Neural progenitor cell (in vitro differentiated cells): ENCODE measurements around the gene KMT2E. TPM values are rescaled to one million over a fixed set of nuclear protein-coding genes. Genes with fewer than 3 reads are reported as not detected.
"Not testable (repeated sequence)": the region's sequence is repeated elsewhere in the genome, so short reads cannot be mapped to it uniquely, and the experiment has no call there.

Source experiments
- DNase-seq: peaks from one replicate; pipeline ENCODE4 v3.0.0-alpha.2; 2016; ENCODE audit warnings: low spot score
- H2AFZ ChIP-seq: fragments of 200-600 bp; sonication (generic); replicated peaks from 2 replicates; pipeline ENCODE4 v1.6.1; 2016; ENCODE audit warnings: antibody characterized with exemption
- H3F3A ChIP-seq: fragments of 200-600 bp; sonication (generic); 2 replicates; pipeline ENCODE4 v1.6.1; 2016; ENCODE audit warnings: antibody characterized with exemption, low read depth
- H3K27ac ChIP-seq: fragments of 200-600 bp; sonication (generic); 2 replicates; pipeline ENCODE4 v1.5.1; 2016; ENCODE audit warnings: mild to moderate bottlenecking
- H3K27me3 ChIP-seq: fragments of 200-600 bp; sonication (generic); 2 replicates; pipeline ENCODE4 v1.6.1; 2016; ENCODE audit warnings: mild to moderate bottlenecking, moderate library complexity
- H3K36me3 ChIP-seq: fragments of 200-600 bp; sonication (generic); 2 replicates; pipeline ENCODE4 v1.5.1; 2016
- H3K4me1 ChIP-seq: fragments of 200-600 bp; sonication (generic); 2 replicates; pipeline ENCODE4 v1.6.1; 2016; ENCODE audit warnings: mixed run types
- H3K4me2 ChIP-seq: fragments of 200-600 bp; sonication (generic); 2 replicates; pipeline ENCODE4 v1.6.1; 2016
- H3K4me3 ChIP-seq: fragments of 200-600 bp; sonication (generic); 2 replicates; pipeline ENCODE4 v1.5.1; 2016
- H3K79me2 ChIP-seq: fragments of 200-600 bp; sonication (generic); 2 replicates; pipeline ENCODE4 v1.6.1; 2016; ENCODE audit warnings: low read depth
- H3K9ac ChIP-seq: fragments of 200-600 bp; sonication (generic); 2 replicates; pipeline ENCODE4 v1.6.1; 2016
- H3K9me3 ChIP-seq: fragments of 200-600 bp; sonication (generic); 2 replicates; pipeline ENCODE4 v1.5.1; 2016; ENCODE audit warnings: low read depth
- H4K20me1 ChIP-seq: fragments of 200-600 bp; sonication (generic); 2 replicates; pipeline ENCODE4 v1.6.1; 2016; ENCODE audit warnings: low read depth
- H3K27ac Mint-ChIP-seq: 3 replicates; pipeline ENCODE4 v1.8.0; 2021; ENCODE audit warnings: mixed read lengths
- H3K27me3 Mint-ChIP-seq: 2 replicates; pipeline ENCODE4 v1.8.0; 2022; ENCODE audit warnings: low read depth, mild to moderate bottlenecking, inconsistent platforms, moderate library complexity, mixed read lengths; ENCODE audit not compliant: insufficient read depth
- H3K36me3 Mint-ChIP-seq: 3 replicates; pipeline ENCODE4 v1.8.0; 2021; ENCODE audit warnings: mixed read lengths
- H3K4me1 Mint-ChIP-seq: 3 replicates; pipeline ENCODE4 v1.8.0; 2021; ENCODE audit warnings: mixed read lengths
- H3K4me3 Mint-ChIP-seq: 3 replicates; pipeline ENCODE4 v1.8.0; 2021; ENCODE audit warnings: mild to moderate bottlenecking, moderate library complexity, mixed read lengths
- H3K9me3 Mint-ChIP-seq: 3 replicates; pipeline ENCODE4 v1.8.0; 2020; ENCODE audit warnings: mixed read lengths
- EZH2 ChIP-seq: fragments of 200-600 bp; sonication (generic); IDR thresholded peaks from 2 replicates; pipeline ENCODE4 v1.6.1; 2017; ENCODE audit warnings: antibody characterized with exemption, mild to moderate bottlenecking, moderate library complexity
- EZH2phosphoT487 ChIP-seq: fragments of 200-600 bp; sonication (generic); IDR thresholded peaks from 2 replicates; pipeline ENCODE4 v1.6.1; 2017; ENCODE audit warnings: antibody characterized with exemption
- total RNA-seq: library from RNA; depleted of rRNA; stranded (reverse); fragments of >200 nt; gene quantifications from 2 replicates; pipeline ENCODE4 v1.2.3, GENCODE V29; 2015; ENCODE audit warnings: low replicate concordance
- TF ChIP-seq, protein P1 (sequence below): fragments of 200-600 bp; sonication (generic); IDR thresholded peaks from 2 replicates; pipeline ENCODE4 v1.5.1; 2017; ENCODE audit warnings: antibody characterized with exemption, mild to moderate bottlenecking

Gene KMT2E
- total RNA-seq, 1 donor from 2014 or later = 124 TPM

GRCh38 chr7:105046414-105046813 lies 32.4 kb downstream of the KMT2E start:
- H3K27ac Mint-ChIP-seq = no peak overlapping the region

GRCh38 chr7:105047932-105048331 lies 33.9 kb downstream of the KMT2E start:
- no peak overlapping the region for H3K4me3 ChIP-seq
- Mint-ChIP-seq H3K4me3 (no peak overlapping the region), H3K27me3 (peaks cover 2% of the 10 kb centered on the region), H3K9me3 (no peaks in the 10 kb centered on the region), H3K4me1 (no peaks in the 10 kb centered on the region), H3K27ac (no peak overlapping the region), H3K36me3 (peaks cover 43% of the 10 kb centered on the region)
- no peaks in the 10 kb centered on the region for H3K4me1 ChIP-seq
- no peak overlapping the region for H3K27ac ChIP-seq
- peaks cover 95% of the 10 kb centered on the region for H3K79me2 ChIP-seq
- H3K9me3 ChIP-seq = no peaks in the 10 kb centered on the region
- no peaks in the 10 kb centered on the region for H3K27me3 ChIP-seq
- H3K36me3 ChIP-seq = peaks cover 25% of the 10 kb centered on the region
- H4K20me1 ChIP-seq = peaks cover 86% of the 10 kb centered on the region
- no peak overlapping the region for H3K4me2 ChIP-seq
- no peaks in the 10 kb centered on the region for H3F3A ChIP-seq
- TF ChIP-seq EZH2 (no peak), EZH2phosphoT487 (no peak)
- TF ChIP-seq, protein P1, sequence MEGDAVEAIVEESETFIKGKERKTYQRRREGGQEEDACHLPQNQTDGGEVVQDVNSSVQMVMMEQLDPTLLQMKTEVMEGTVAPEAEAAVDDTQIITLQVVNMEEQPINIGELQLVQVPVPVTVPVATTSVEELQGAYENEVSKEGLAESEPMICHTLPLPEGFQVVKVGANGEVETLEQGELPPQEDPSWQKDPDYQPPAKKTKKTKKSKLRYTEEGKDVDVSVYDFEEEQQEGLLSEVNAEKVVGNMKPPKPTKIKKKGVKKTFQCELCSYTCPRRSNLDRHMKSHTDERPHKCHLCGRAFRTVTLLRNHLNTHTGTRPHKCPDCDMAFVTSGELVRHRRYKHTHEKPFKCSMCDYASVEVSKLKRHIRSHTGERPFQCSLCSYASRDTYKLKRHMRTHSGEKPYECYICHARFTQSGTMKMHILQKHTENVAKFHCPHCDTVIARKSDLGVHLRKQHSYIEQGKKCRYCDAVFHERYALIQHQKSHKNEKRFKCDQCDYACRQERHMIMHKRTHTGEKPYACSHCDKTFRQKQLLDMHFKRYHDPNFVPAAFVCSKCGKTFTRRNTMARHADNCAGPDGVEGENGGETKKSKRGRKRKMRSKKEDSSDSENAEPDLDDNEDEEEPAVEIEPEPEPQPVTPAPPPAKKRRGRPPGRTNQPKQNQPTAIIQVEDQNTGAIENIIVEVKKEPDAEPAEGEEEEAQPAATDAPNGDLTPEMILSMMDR = no peak
- H3K9ac ChIP-seq = no peak overlapping the region
- no peak for DNase-seq
- H2AFZ ChIP-seq = no peak overlapping the region

More at GRCh38 chr7:105046414-105046813, 32.4 kb downstream of the KMT2E start:
- Mint-ChIP-seq H3K9me3 (no peaks in the 10 kb centered on the region), H3K4me3 (no peak overlapping the region), H3K27me3 (peaks cover 2% of the 10 kb centered on the region), H3K36me3 (peaks cover 39% of the 10 kb centered on the region), H3K4me1 (no peaks in the 10 kb centered on the region)
- H3K36me3 ChIP-seq = peaks cover 41% of the 10 kb centered on the region
- no peak overlapping the region for H3K4me3 ChIP-seq
- no peaks in the 10 kb centered on the region for H3F3A ChIP-seq
- no peaks in the 10 kb centered on the region for H3K27me3 ChIP-seq
- no peak overlapping the region for H3K4me2 ChIP-seq
- no peak for DNase-seq
- no peak overlapping the region for H3K9ac ChIP-seq
- no peak overlapping the region for H2AFZ ChIP-seq
- H3K27ac ChIP-seq = no peak overlapping the region
- no peaks in the 10 kb centered on the region for H3K9me3 ChIP-seq
- TF ChIP-seq, protein P1 = no peak
- TF ChIP-seq EZH2 (no peak), EZH2phosphoT487 (no peak)
- peaks cover 95% of the 10 kb centered on the region for H3K79me2 ChIP-seq
- peaks cover 82% of the 10 kb centered on the region for H4K20me1 ChIP-seq
- H3K4me1 ChIP-seq = no peaks in the 10 kb centered on the region

DNA sequence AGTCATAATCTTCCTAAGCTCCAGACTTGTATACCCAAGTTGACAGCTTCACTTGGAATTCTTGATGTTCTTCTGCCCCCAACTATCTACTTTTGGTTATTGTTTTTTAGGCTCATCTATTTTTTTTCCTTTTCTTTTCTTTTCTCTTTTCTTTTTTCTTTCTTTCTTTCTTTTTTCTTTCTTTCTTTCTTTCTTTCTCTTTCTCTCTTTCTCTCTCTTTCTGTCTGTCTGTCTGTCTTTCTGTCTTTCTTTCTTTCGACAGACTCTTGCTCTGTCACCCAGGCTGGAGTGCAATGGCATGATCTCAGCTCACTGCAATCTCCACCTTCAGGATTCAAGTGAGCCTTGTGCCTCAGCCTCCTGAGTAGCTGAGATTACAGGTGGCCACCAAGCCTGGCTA lies 36.5 kb downstream of the KMT2E start:
- Histone ChIP-seq H3K9me3 (no peaks in the 10 kb centered on the region), H3K27me3 (no peaks in the 10 kb centered on the region), H3K27ac (no peak overlapping the region), H4K20me1 (peaks cover 90% of the 10 kb centered on the region), H3K79me2 (peaks cover 98% of the 10 kb centered on the region), H3K4me2 (no peak overlapping the region), H3K9ac (no peak overlapping the region), H3K4me3 (no peak overlapping the region), H3F3A (no peaks in the 10 kb centered on the region), H2AFZ (no peak overlapping the region), H3K36me3 (peaks cover 13% of the 10 kb centered on the region), H3K4me1 (no peaks in the 10 kb centered on the region)
- DNase-seq = no peak
- Mint-ChIP-seq H3K9me3 (no peaks in the 10 kb centered on the region), H3K27ac (no peak overlapping the region), H3K4me3 (no peak overlapping the region), H3K27me3 (peaks cover 5% of the 10 kb centered on the region), H3K4me1 (no peaks in the 10 kb centered on the region), H3K36me3 (peaks cover 41% of the 10 kb centered on the region)
- TF ChIP-seq EZH2phosphoT487 (no peak), EZH2 (no peak)
- TF ChIP-seq, protein P1 = no peak

DNA sequence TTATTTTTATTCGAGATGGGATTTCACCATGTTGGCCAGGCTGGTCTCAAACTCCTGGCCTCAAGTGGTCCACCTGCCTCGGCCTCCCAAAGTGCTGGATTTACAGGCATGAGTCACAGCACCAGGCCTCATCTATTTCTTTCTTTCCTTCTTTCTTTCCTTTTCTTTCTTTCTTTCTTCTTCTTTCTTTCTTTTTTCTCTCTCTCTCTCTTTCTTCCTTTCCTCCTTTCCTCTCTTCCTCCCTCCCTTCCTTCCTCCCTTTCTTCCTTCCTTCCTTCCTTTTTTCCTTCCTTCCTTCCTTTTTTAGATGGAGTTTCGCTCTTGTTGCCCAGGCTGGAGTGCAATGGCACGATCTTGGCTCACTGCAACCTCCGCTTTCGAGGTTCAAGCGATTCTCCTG lies 36.9 kb downstream of the KMT2E start:
- not testable (repeated sequence) for H3K9me3 Mint-ChIP-seq, H3K4me3 ChIP-seq, DNase-seq, H3K4me3 Mint-ChIP-seq, H3K4me1 ChIP-seq, H2AFZ ChIP-seq, H3K4me1 Mint-ChIP-seq, H3K27ac Mint-ChIP-seq, H3K27me3 ChIP-seq, H3K9ac ChIP-seq, H3K9me3 ChIP-seq, H3K27me3 Mint-ChIP-seq, H3K4me2 ChIP-seq, H3F3A ChIP-seq, H3K27ac ChIP-seq, H3K36me3 ChIP-seq
- Histone ChIP-seq H3K79me2 (peaks cover 98% of the 10 kb centered on the region), H4K20me1 (peaks cover 90% of the 10 kb centered on the region)
- peaks cover 37% of the 10 kb centered on the region for H3K36me3 Mint-ChIP-seq
